Measurements from ENCODE around the gene ZP2.
"Not testable (repeated sequence)": the region's sequence is repeated elsewhere in the genome, so short reads cannot be mapped to it uniquely, and the experiment has no call there.

ZP2 gene

GRCh38 chr16:21214086-21214485, 2.7 kb upstream of the ZP2 start:
- no peak for DNase-seq

GRCh38 chr16:21208446-21209230, 2.7 kb downstream of the ZP2 start:
- no peak for DNase-seq

- no peak for DNase-seq
These were observed 4.8 kb downstream of the ZP2 start for GRCh38 chr16:21206550-21206949.

- no peak for DNase-seq
These were observed 6.1 kb downstream of the ZP2 start for GRCh38 chr16:21205303-21205702.

GRCh38 chr16:21203155-21203797, 8.1 kb downstream of the ZP2 start:
- DNase-seq: no peak

- DNase-seq: no peak
These were observed 11.7 kb downstream of the ZP2 start for GRCh38 chr16:21199607-21200218.

- DNase-seq: no peak
These were observed 13.8 kb downstream of the ZP2 start for GRCh38 chr16:21197621-21198020.

- no peak for DNase-seq
These were observed 14.3 kb downstream of the ZP2 start for GRCh38 chr16:21197112-21197511.

- DNase-seq: not testable (repeated sequence)
These were observed 16.0 kb downstream of the ZP2 start for GRCh38 chr16:21195330-21195729.

- DNase-seq: no peak
These were observed 16.5 kb downstream of the ZP2 start for GRCh38 chr16:21194771-21195301.

GRCh38 chr16:21192991-21193390, 18.4 kb downstream of the ZP2 start:
- no peak for DNase-seq

GRCh38 chr16:21190599-21190998, 20.8 kb downstream of the ZP2 start:
- no peak for DNase-seq

GRCh38 chr16:21190013-21190412, 21.4 kb downstream of the ZP2 start:
- no peak for DNase-seq

- DNase-seq: no peak
These were observed 22.1 kb downstream of the ZP2 start for GRCh38 chr16:21189311-21189710.

- no peak for DNase-seq
These were observed 25.1 kb downstream of the ZP2 start for GRCh38 chr16:21186326-21186691.

- DNase-seq: no peak
These were observed 25.6 kb downstream of the ZP2 start for GRCh38 chr16:21185659-21186325.

GRCh38 chr16:21184834-21185233, 26.5 kb downstream of the ZP2 start:
- DNase-seq: no peak

GRCh38 chr16:21183995-21184394, 27.4 kb downstream of the ZP2 start:
- no peak for DNase-seq

GRCh38 chr16:21179983-21180365, 31.4 kb downstream of the ZP2 start:
- DNase-seq: no peak

- DNase-seq: no peak
These were observed 32.0 kb downstream of the ZP2 start for GRCh38 chr16:21179126-21179982.

GRCh38 chr16:21175397-21175796, 36.0 kb downstream of the ZP2 start:
- no peak for DNase-seq

- DNase-seq: no peak
These were observed 38.7 kb downstream of the ZP2 start for GRCh38 chr16:21172650-21173049.
